ENCODE results near the gene NT5C1B.
"Not testable (repeated sequence)": the region's sequence is repeated elsewhere in the genome, so short reads cannot be mapped to it uniquely, and the experiment has no call there.

NT5C1B gene

GRCh38 chr2:18589354-18589753, at the start of gene NT5C1B:
TSS of gene NT5C1B (minus strand) at chr2:18589569. CDS start at chr2:18589468, 101 bp downstream.
- DNase-seq, result no peak

GRCh38 chr2:18637196-18637595, 47.8 kb upstream of the NT5C1B start:
- DNase-seq, result no peak

- DNase-seq, result not testable (repeated sequence)
Measured at GRCh38 chr2:18632699-18633098, 43.3 kb upstream of the NT5C1B start.

- DNase-seq, result no peak
Measured at GRCh38 chr2:18630941-18631340, 41.6 kb upstream of the NT5C1B start.

GRCh38 chr2:18630541-18630940, 41.2 kb upstream of the NT5C1B start:
- no peak for DNase-seq

GRCh38 chr2:18630101-18630500, 40.7 kb upstream of the NT5C1B start:
- DNase-seq, result no peak

GRCh38 chr2:18626958-18627650, 37.7 kb upstream of the NT5C1B start:
- no peak for DNase-seq

- no peak for DNase-seq
Measured at GRCh38 chr2:18626256-18626668, 36.9 kb upstream of the NT5C1B start.

- DNase-seq, result no peak
Measured at GRCh38 chr2:18625563-18625962, 36.2 kb upstream of the NT5C1B start.

GRCh38 chr2:18623782-18624181, 34.4 kb upstream of the NT5C1B start:
- DNase-seq, result no peak

GRCh38 chr2:18620867-18621632, 31.7 kb upstream of the NT5C1B start:
- DNase-seq, result no peak

- no peak for DNase-seq
Measured at GRCh38 chr2:18619091-18619490, 29.7 kb upstream of the NT5C1B start.

- no peak for DNase-seq
Measured at GRCh38 chr2:18614041-18614440, 24.7 kb upstream of the NT5C1B start.

- DNase-seq, result no peak
Measured at GRCh38 chr2:18612133-18612532, 22.8 kb upstream of the NT5C1B start.

- DNase-seq, result no peak
Measured at GRCh38 chr2:18611604-18612003, 22.2 kb upstream of the NT5C1B start.

GRCh38 chr2:18611184-18611583, 21.8 kb upstream of the NT5C1B start:
- no peak for DNase-seq

- no peak for DNase-seq
Measured at GRCh38 chr2:18610651-18611050, 21.3 kb upstream of the NT5C1B start.

- DNase-seq, result no peak
Measured at GRCh38 chr2:18610090-18610489, 20.7 kb upstream of the NT5C1B start.

GRCh38 chr2:18605115-18605514, 15.7 kb upstream of the NT5C1B start:
- DNase-seq, result no peak

GRCh38 chr2:18604531-18604885, 15.1 kb upstream of the NT5C1B start:
- no peak for DNase-seq

GRCh38 chr2:18603854-18604530, 14.6 kb upstream of the NT5C1B start:
- no peak for DNase-seq

GRCh38 chr2:18602298-18602697, 12.9 kb upstream of the NT5C1B start:
- DNase-seq, result no peak

GRCh38 chr2:18600255-18600613, 10.9 kb upstream of the NT5C1B start:
- DNase-seq, result no peak
